Measurements from ENCODE around the gene GRAMD1C. TPM values are rescaled to one million over a fixed set of nuclear protein-coding genes. Genes with fewer than 3 reads are reported as not detected.

GRAMD1C gene
- polyA plus RNA-seq = 10 to 100 TPM in 1 of 2 donors, 1 to 10 TPM in 1; 5.9 to 21.1 TPM

DNA sequence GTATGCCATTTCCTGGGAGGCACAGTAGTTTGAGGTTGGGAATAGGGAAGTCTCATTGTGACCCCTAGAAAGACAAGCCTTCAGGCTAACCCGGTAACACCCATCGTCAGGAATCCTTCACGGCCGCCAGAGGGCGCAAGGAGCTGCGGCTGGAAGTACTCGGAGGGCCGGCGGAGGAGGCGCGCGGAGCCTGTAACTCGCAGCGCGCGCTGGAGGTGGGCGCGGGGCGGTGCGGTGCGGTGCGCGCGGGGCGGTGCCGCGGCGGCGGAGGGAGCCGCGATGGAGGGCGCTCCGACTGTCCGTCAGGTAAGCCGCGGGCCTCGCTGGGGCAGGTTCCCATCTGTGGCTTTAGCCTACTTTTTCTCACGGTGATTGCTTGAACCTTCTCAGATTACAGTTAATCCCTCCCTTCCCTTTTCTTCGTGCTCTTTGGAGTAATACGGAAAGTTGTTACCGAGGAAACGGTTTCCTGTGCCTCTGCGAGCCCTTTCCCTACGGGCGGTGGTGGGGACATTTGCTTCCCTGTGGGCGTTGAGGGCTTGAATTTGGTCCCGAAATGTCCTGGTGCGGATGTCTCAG is at the start of gene GRAMD1C:
Gene GRAMD1C (plus strand): TSS at position 158 of the 579 bp plus-strand sequence. CDS start 122 bp downstream, at position 280.
- 0 to 1% methylated on average over 42 to 48 of the region's 48 CpGs for WGBS, 2 donors
- peak within 1 kb of the TSS; percentile 64 to 74 for H3K4me3 ChIP-seq (ENCODE audit: low read depth in 1 of 2, low read length in 2 of 2)
- H3K36me3 ChIP-seq (ENCODE audit: control insufficient read depth in 2 of 2, insufficient read depth in 2 of 2, low read length in 1 of 2) = no peaks in the 10 kb centered on the region
- peak within 1 kb of the TSS in 1 of 2 donors; percentile 66 for H3K27ac ChIP-seq (ENCODE audit: low read depth in 2 of 2, low read length in 1 of 2)
- H3K9me3 ChIP-seq (ENCODE audit: control insufficient read depth in 2 of 2, insufficient read depth in 1 of 2, low read depth in 1 of 2, low read length in 1 of 2) = peaks cover 0 to 3% of the 10 kb centered on the region in 2 donors
- no peaks in the 10 kb centered on the region for H3K27me3 ChIP-seq (ENCODE audit: control insufficient read depth in 1 of 2, insufficient read depth in 2 of 2, low read length in 2 of 2)
- no peaks in the 10 kb centered on the region for H3K4me1 ChIP-seq (ENCODE audit: control insufficient read depth in 2 of 2, insufficient read depth in 2 of 2, low read length in 1 of 2)

DNA sequence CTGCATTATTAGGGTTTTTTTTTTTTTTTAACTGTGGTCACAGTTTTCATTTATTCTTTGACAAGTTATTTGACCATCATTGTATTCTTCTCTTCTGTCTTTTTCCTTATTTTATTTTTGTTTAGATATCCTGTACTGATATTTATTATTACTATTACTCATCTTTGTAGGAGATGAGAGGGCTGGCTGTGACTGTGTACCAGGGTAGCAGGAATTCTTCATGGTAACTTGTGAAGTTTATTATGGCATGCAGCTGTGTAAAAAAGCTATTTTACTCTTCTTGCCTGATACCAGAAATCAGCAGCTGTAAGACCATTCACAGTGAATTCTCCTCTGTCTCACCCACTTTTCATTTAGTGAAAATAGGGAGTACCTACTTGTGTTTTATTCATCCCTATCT is 47.2 kb upstream of the GRAMD1C start:
- Histone ChIP-seq H3K27ac (ENCODE audit: low read depth in 2 of 2, low read length in 1 of 2) (no peak overlapping the region), H3K9me3 (ENCODE audit: control insufficient read depth in 2 of 2, insufficient read depth in 1 of 2, low read depth in 1 of 2, low read length in 1 of 2) (no peaks in the 10 kb centered on the region), H3K27me3 (ENCODE audit: control insufficient read depth in 1 of 2, insufficient read depth in 2 of 2, low read length in 2 of 2) (no peaks in the 10 kb centered on the region), H3K4me3 (ENCODE audit: low read depth in 1 of 2, low read length in 2 of 2) (no peak overlapping the region), H3K36me3 (ENCODE audit: control insufficient read depth in 2 of 2, insufficient read depth in 2 of 2, low read length in 1 of 2) (peaks cover 8 to 9% of the 10 kb centered on the region in 2 donors), H3K4me1 (ENCODE audit: control insufficient read depth in 2 of 2, insufficient read depth in 2 of 2, low read length in 1 of 2) (no peaks in the 10 kb centered on the region)

DNA sequence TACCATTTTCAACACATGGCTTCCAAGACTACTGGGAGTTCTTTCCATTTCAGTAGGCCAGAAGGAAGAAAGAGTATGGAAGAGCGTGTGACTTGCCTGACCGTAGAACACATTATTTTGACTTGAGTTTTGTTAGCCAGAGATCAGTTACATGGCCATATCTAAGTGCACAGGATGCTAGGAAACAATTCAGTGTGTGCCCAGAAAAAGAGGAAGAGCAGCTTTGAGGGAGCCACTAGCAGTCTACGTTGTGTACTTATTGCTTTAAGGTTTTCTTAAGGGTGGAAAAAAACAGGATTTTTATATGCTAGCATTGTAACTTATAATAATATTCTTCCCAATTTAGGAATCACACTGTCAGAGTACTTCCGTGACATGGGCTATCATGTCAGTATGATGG is 44.1 kb upstream of the GRAMD1C start:
- H3K36me3 ChIP-seq (ENCODE audit: control insufficient read depth in 2 of 2, insufficient read depth in 2 of 2, low read length in 1 of 2) = peaks cover 5 to 9% of the 10 kb centered on the region in 2 donors
- 94% methylated on average over 4 of the region's 4 CpGs for WGBS, 2 donors
- no peak overlapping the region for H3K4me3 ChIP-seq (ENCODE audit: low read depth in 1 of 2, low read length in 2 of 2)
- no peaks in the 10 kb centered on the region for H3K27me3 ChIP-seq (ENCODE audit: control insufficient read depth in 1 of 2, insufficient read depth in 2 of 2, low read length in 2 of 2)
- H3K4me1 ChIP-seq (ENCODE audit: control insufficient read depth in 2 of 2, insufficient read depth in 2 of 2, low read length in 1 of 2) = no peaks in the 10 kb centered on the region
- H3K9me3 ChIP-seq (ENCODE audit: control insufficient read depth in 2 of 2, insufficient read depth in 1 of 2, low read depth in 1 of 2, low read length in 1 of 2) = no peaks in the 10 kb centered on the region
- H3K27ac ChIP-seq (ENCODE audit: low read depth in 2 of 2, low read length in 1 of 2) = no peak overlapping the region

DNA sequence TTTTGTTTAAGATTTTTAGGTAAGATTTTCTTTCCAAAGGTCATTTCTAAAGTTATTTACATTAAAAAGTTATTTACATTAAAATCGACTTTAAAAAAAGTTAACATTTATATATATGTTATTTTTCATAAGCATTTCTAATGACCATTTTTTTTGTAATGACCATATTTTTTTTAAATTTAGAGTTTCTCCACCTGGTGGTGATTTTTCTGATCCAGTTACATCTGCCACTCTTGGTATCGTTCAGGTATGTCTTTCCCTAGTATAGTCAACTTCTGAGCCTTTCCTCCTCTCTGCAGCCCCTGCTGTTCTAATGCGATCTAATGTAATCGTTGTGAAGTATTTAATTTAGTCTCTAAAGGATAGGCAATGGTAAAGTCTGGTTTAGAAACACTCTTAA is 42.9 kb upstream of the GRAMD1C start:
- Histone ChIP-seq H3K27me3 (ENCODE audit: control insufficient read depth in 1 of 2, insufficient read depth in 2 of 2, low read length in 2 of 2) (no peaks in the 10 kb centered on the region), H3K4me1 (ENCODE audit: control insufficient read depth in 2 of 2, insufficient read depth in 2 of 2, low read length in 1 of 2) (no peaks in the 10 kb centered on the region), H3K9me3 (ENCODE audit: control insufficient read depth in 2 of 2, insufficient read depth in 1 of 2, low read depth in 1 of 2, low read length in 1 of 2) (no peaks in the 10 kb centered on the region), H3K36me3 (ENCODE audit: control insufficient read depth in 2 of 2, insufficient read depth in 2 of 2, low read length in 1 of 2) (peaks cover 6 to 9% of the 10 kb centered on the region in 2 donors), H3K4me3 (ENCODE audit: low read depth in 1 of 2, low read length in 2 of 2) (no peak overlapping the region), H3K27ac (ENCODE audit: low read depth in 2 of 2, low read length in 1 of 2) (no peak overlapping the region)
- WGBS, 2 donors = 84 to 90% methylated on average over 4 of the region's 4 CpGs

DNA sequence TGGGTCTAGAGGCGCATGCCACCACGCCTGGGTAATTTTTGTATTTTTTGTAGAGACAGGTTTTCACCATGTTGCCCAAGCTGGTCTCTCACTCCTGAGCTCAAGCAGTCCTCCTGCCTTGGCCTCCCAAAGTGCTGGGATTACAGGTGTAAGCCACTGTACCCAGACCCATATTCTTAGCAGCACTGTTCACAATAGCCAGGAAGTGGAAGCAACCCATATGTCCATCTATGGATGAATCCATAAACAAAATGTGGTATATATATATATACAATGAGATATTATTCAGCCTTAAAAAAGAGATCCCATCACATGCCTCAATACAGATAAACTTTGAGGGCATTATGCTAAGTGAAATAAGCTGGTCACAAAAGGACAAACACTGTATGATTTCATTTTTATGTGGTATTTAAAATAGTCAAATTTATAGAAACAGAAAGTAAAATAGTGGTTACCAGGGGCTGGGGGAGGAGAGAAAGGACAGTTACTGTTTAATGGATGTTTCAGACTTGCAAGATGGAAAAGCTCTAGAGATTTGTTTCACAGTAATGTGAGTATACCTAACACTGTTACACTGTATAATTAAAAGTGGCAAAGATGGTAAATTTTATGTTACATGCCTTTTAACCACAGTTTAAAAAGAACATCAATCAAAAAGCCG is 35.7 kb upstream of the GRAMD1C start:
- Histone ChIP-seq H3K9me3 (ENCODE audit: control insufficient read depth in 2 of 2, insufficient read depth in 1 of 2, low read depth in 1 of 2, low read length in 1 of 2) (no peaks in the 10 kb centered on the region), H3K4me1 (ENCODE audit: control insufficient read depth in 2 of 2, insufficient read depth in 2 of 2, low read length in 1 of 2) (no peaks in the 10 kb centered on the region), H3K36me3 (ENCODE audit: control insufficient read depth in 2 of 2, insufficient read depth in 2 of 2, low read length in 1 of 2) (peaks cover 4 to 8% of the 10 kb centered on the region in 2 donors), H3K4me3 (ENCODE audit: low read depth in 1 of 2, low read length in 2 of 2) (no peak overlapping the region), H3K27me3 (ENCODE audit: control insufficient read depth in 1 of 2, insufficient read depth in 2 of 2, low read length in 2 of 2) (no peaks in the 10 kb centered on the region), H3K27ac (ENCODE audit: low read depth in 2 of 2, low read length in 1 of 2) (no peak overlapping the region)
- WGBS, 2 donors = 91 to 97% methylated on average over 3 of the region's 3 CpGs

GRCh38 chr3:113804661-113805060 is 33.9 kb upstream of the GRAMD1C start:
- 79 to 85% methylated on average over 4 of the region's 4 CpGs for WGBS, 2 donors

GRCh38 chr3:113805249-113805648 is 33.3 kb upstream of the GRAMD1C start:
- Histone ChIP-seq H3K36me3 (ENCODE audit: control insufficient read depth in 2 of 2, insufficient read depth in 2 of 2, low read length in 1 of 2) (peaks cover 8% of the 10 kb centered on the region in 2 donors), H3K27me3 (ENCODE audit: control insufficient read depth in 1 of 2, insufficient read depth in 2 of 2, low read length in 2 of 2) (no peaks in the 10 kb centered on the region), H3K4me3 (ENCODE audit: low read depth in 1 of 2, low read length in 2 of 2) (no peak overlapping the region), H3K27ac (ENCODE audit: low read depth in 2 of 2, low read length in 1 of 2) (no peak overlapping the region), H3K9me3 (ENCODE audit: control insufficient read depth in 2 of 2, insufficient read depth in 1 of 2, low read depth in 1 of 2, low read length in 1 of 2) (no peaks in the 10 kb centered on the region), H3K4me1 (ENCODE audit: control insufficient read depth in 2 of 2, insufficient read depth in 2 of 2, low read length in 1 of 2) (no peaks in the 10 kb centered on the region)
- 91 to 93% methylated on average over 3 of the region's 3 CpGs for WGBS, 2 donors

More at GRCh38 chr3:113804661-113805060, 33.9 kb upstream of the GRAMD1C start:
- Histone ChIP-seq H3K27me3 (ENCODE audit: control insufficient read depth in 1 of 2, insufficient read depth in 2 of 2, low read length in 2 of 2) (no peaks in the 10 kb centered on the region), H3K27ac (ENCODE audit: low read depth in 2 of 2, low read length in 1 of 2) (no peak overlapping the region), H3K36me3 (ENCODE audit: control insufficient read depth in 2 of 2, insufficient read depth in 2 of 2, low read length in 1 of 2) (peaks cover 8% of the 10 kb centered on the region in 2 donors), H3K4me3 (ENCODE audit: low read depth in 1 of 2, low read length in 2 of 2) (no peak overlapping the region), H3K9me3 (ENCODE audit: control insufficient read depth in 2 of 2, insufficient read depth in 1 of 2, low read depth in 1 of 2, low read length in 1 of 2) (no peaks in the 10 kb centered on the region), H3K4me1 (ENCODE audit: control insufficient read depth in 2 of 2, insufficient read depth in 2 of 2, low read length in 1 of 2) (no peaks in the 10 kb centered on the region)

GRCh38 chr3:113812854-113813253 is 25.7 kb upstream of the GRAMD1C start:
- Histone ChIP-seq H3K4me3 (ENCODE audit: low read depth in 1 of 2, low read length in 2 of 2) (no peak overlapping the region), H3K36me3 (ENCODE audit: control insufficient read depth in 2 of 2, insufficient read depth in 2 of 2, low read length in 1 of 2) (peaks cover under 1 to 5% of the 10 kb centered on the region in 2 donors), H3K9me3 (ENCODE audit: control insufficient read depth in 2 of 2, insufficient read depth in 1 of 2, low read depth in 1 of 2, low read length in 1 of 2) (no peaks in the 10 kb centered on the region)

DNA sequence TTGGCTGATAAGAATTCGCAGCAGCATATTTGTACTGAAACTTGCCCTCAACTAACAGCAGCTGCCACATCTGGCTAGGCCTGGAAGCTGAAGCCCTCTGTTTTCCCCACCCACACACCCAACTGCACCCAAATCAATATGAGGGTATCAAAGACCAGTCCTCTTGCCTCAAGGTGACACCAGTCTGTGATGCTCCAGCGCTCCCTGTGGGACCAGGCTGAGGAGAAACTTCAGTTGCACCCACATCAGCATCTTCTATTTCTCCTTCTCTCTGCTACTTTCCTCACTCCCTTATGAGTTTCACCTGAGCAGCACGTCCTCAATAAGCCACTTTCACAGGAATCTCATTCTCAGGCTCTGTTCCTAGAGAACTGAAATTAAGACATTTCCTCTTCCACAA is 18.7 kb upstream of the GRAMD1C start:
- Histone ChIP-seq H3K36me3 (ENCODE audit: control insufficient read depth in 2 of 2, insufficient read depth in 2 of 2, low read length in 1 of 2) (no peaks in the 10 kb centered on the region), H3K27me3 (ENCODE audit: control insufficient read depth in 1 of 2, insufficient read depth in 2 of 2, low read length in 2 of 2) (no peaks in the 10 kb centered on the region), H3K9me3 (ENCODE audit: control insufficient read depth in 2 of 2, insufficient read depth in 1 of 2, low read depth in 1 of 2, low read length in 1 of 2) (no peaks in the 10 kb centered on the region), H3K4me3 (ENCODE audit: low read depth in 1 of 2, low read length in 2 of 2) (no peak overlapping the region), H3K27ac (ENCODE audit: low read depth in 2 of 2, low read length in 1 of 2) (no peak overlapping the region), H3K4me1 (ENCODE audit: control insufficient read depth in 2 of 2, insufficient read depth in 2 of 2, low read length in 1 of 2) (no peaks in the 10 kb centered on the region)
- 81 to 88% methylated on average over 3 of the region's 3 CpGs for WGBS, 2 donors

More at GRCh38 chr3:113812854-113813253, 25.7 kb upstream of the GRAMD1C start:
- WGBS, 2 donors = 87 to 92% methylated on average over 3 of the region's 3 CpGs
- Histone ChIP-seq H3K27me3 (ENCODE audit: control insufficient read depth in 1 of 2, insufficient read depth in 2 of 2, low read length in 2 of 2) (no peaks in the 10 kb centered on the region), H3K27ac (ENCODE audit: low read depth in 2 of 2, low read length in 1 of 2) (no peak overlapping the region), H3K4me1 (ENCODE audit: control insufficient read depth in 2 of 2, insufficient read depth in 2 of 2, low read length in 1 of 2) (no peaks in the 10 kb centered on the region)

DNA sequence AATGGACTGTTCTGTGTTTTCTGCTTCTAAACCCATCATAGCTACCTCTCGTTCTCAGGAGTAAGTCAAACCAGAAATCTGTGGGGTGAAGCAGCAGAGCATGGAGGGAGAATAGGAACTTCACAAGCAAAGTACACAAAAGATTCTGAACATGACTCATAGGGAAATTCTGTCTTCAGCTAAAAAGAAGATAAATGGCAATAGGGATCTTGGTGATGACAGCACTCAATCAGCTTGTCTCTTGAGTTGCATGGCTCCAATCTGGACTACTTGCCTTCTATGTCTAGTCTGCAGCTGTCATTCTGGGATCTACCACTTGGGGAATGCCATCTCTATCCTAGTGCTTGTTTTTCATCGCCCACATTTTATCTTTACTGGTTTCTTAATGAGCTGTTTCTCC is 13.5 kb upstream of the GRAMD1C start:
- WGBS, 2 donors = 78 to 81% methylated on average over 2 of the region's 2 CpGs
- no peaks in the 10 kb centered on the region for H3K36me3 ChIP-seq (ENCODE audit: control insufficient read depth in 2 of 2, insufficient read depth in 2 of 2, low read length in 1 of 2)
- H3K4me1 ChIP-seq (ENCODE audit: control insufficient read depth in 2 of 2, insufficient read depth in 2 of 2, low read length in 1 of 2) = no peaks in the 10 kb centered on the region
- no peaks in the 10 kb centered on the region for H3K27me3 ChIP-seq (ENCODE audit: control insufficient read depth in 1 of 2, insufficient read depth in 2 of 2, low read length in 2 of 2)
- H3K4me3 ChIP-seq (ENCODE audit: low read depth in 1 of 2, low read length in 2 of 2) = no peak overlapping the region
- no peak overlapping the region for H3K27ac ChIP-seq (ENCODE audit: low read depth in 2 of 2, low read length in 1 of 2)
- no peaks in the 10 kb centered on the region for H3K9me3 ChIP-seq (ENCODE audit: control insufficient read depth in 2 of 2, insufficient read depth in 1 of 2, low read depth in 1 of 2, low read length in 1 of 2)

All from esophagus (tissue), 2 donors.